ENCODE measurements around the gene PADI4. TPM values are rescaled to one million over a fixed set of nuclear protein-coding genes. Genes with fewer than 3 reads are reported as not detected.

Gene PADI4
- total and polyA plus RNA-seq, 4 experiments from 2014 or later: 0.08 to 0.14 TPM; not detected in 2

- Mint-ChIP-seq H3K4me3 (no peak overlapping the region), H3K9me3 (peaks cover 0 to 10% (median 0%) of the 10 kb centered on the region in 8 donors), H3K27me3 (peaks cover 15% of the 10 kb centered on the region in 2 donors), H3K4me1 (no peaks in the 10 kb centered on the region), H3K27ac (no peak overlapping the region), H3K36me3 (no peaks in the 10 kb centered on the region)
- DNase-seq: no peak
- Histone ChIP-seq H3K4me1 (ENCODE audit: insufficient read depth, low read length) (no peaks in the 10 kb centered on the region), H3K9me3 (ENCODE audit: control insufficient read depth in 1 of 2, low read length in 2 of 2) (no peaks in the 10 kb centered on the region), H3K36me3 (ENCODE audit: insufficient read depth, low read length) (no peaks in the 10 kb centered on the region), H3K27ac (ENCODE audit: low read depth, low read length) (no peak overlapping the region), H3K4me3 (ENCODE audit: low read length in 2 of 2) (no peak overlapping the region), H3K27me3 (ENCODE audit: insufficient read depth, low read length) (no peaks in the 10 kb centered on the region)
- ChIA-PET POLR2A (ENCODE audit: partially characterized antibody) (no interaction called here), CTCF (ENCODE audit: partially characterized antibody) (no interaction called here)
- intact Hi-C loops (cut with micrococcal nuclease): no loop called here
These were observed 11.9 kb upstream of the PADI4 start for GRCh38 chr1:17296086-17296485.

DNA sequence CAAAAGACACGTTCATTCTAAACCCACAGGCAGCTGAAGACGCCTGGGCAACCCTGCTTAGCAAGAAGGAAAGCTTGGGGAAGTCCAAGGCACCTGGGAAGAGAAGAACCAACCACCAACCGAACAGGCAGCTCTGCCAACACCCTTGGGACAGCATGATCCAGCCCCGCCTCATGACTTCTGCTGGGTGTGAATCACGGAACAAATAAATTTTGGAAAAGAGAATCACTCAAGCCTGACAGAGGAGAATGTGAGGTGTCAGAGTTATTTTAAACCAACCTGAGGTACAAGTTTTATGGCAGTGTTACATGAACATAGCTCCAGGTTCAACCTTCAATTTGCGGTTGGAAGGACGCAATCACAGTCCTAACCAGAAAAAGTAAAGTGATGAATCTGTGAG, 10.0 kb upstream of the PADI4 start:
- H3K27ac Mint-ChIP-seq: no peak overlapping the region
- Histone ChIP-seq H3K9me3 (ENCODE audit: control insufficient read depth in 1 of 2, low read length in 2 of 2) (peaks cover 0 to 7% of the 10 kb centered on the region in 2 donors), H3K27ac (ENCODE audit: low read depth, low read length) (no peak overlapping the region), H3K36me3 (ENCODE audit: insufficient read depth, low read length) (no peaks in the 10 kb centered on the region), H3K27me3 (ENCODE audit: insufficient read depth, low read length) (no peaks in the 10 kb centered on the region), H3K4me1 (ENCODE audit: insufficient read depth, low read length) (no peaks in the 10 kb centered on the region), H3K4me3 (ENCODE audit: low read length in 2 of 2) (no peak overlapping the region)
- no peak overlapping the region for H3K4me3 Mint-ChIP-seq
- H3K9me3 Mint-ChIP-seq: peaks cover 0 to 20% (median 12%) of the 10 kb centered on the region in 8 donors
- intact Hi-C loops (cut with micrococcal nuclease): no loop called here
- H3K27me3 Mint-ChIP-seq: peaks cover 14 to 17% of the 10 kb centered on the region in 2 donors
- H3K4me1 Mint-ChIP-seq: no peaks in the 10 kb centered on the region
- ChIA-PET POLR2A (ENCODE audit: partially characterized antibody) (no interaction called here), CTCF (ENCODE audit: partially characterized antibody) (no interaction called here)
- peaks cover 0 to 4% of the 10 kb centered on the region in 2 donors for H3K36me3 Mint-ChIP-seq
- DNase-seq: no peak

GRCh38 chr1:17301767-17302166, 6.2 kb upstream of the PADI4 start:
- no peak overlapping the region for H3K4me3 Mint-ChIP-seq
- POLR2A ChIA-PET (ENCODE audit: partially characterized antibody): no interaction called here
- CTCF ChIA-PET (ENCODE audit: partially characterized antibody): no interaction called here
- H3K9me3 Mint-ChIP-seq: peaks cover 0 to 22% (median 13%) of the 10 kb centered on the region in 8 donors
- DNase-seq: no peak
- H3K27me3 Mint-ChIP-seq: peaks cover 10 to 13% of the 10 kb centered on the region in 2 donors
- H3K4me1 Mint-ChIP-seq: no peaks in the 10 kb centered on the region
- intact Hi-C loops (cut with micrococcal nuclease): no loop called here
- H3K4me3 ChIP-seq (ENCODE audit: low read length in 2 of 2): no peak overlapping the region
- peaks cover 0 to 4% of the 10 kb centered on the region in 2 donors for H3K36me3 Mint-ChIP-seq
- H3K36me3 ChIP-seq (ENCODE audit: insufficient read depth, low read length): no peaks in the 10 kb centered on the region
- peaks cover 0 to 7% of the 10 kb centered on the region in 2 donors for H3K9me3 ChIP-seq (ENCODE audit: control insufficient read depth in 1 of 2, low read length in 2 of 2)
- no peak overlapping the region for H3K27ac Mint-ChIP-seq
- H3K27me3 ChIP-seq (ENCODE audit: insufficient read depth, low read length): no peaks in the 10 kb centered on the region
- H3K27ac ChIP-seq (ENCODE audit: low read depth, low read length): no peak overlapping the region
- no peaks in the 10 kb centered on the region for H3K4me1 ChIP-seq (ENCODE audit: insufficient read depth, low read length)

DNA sequence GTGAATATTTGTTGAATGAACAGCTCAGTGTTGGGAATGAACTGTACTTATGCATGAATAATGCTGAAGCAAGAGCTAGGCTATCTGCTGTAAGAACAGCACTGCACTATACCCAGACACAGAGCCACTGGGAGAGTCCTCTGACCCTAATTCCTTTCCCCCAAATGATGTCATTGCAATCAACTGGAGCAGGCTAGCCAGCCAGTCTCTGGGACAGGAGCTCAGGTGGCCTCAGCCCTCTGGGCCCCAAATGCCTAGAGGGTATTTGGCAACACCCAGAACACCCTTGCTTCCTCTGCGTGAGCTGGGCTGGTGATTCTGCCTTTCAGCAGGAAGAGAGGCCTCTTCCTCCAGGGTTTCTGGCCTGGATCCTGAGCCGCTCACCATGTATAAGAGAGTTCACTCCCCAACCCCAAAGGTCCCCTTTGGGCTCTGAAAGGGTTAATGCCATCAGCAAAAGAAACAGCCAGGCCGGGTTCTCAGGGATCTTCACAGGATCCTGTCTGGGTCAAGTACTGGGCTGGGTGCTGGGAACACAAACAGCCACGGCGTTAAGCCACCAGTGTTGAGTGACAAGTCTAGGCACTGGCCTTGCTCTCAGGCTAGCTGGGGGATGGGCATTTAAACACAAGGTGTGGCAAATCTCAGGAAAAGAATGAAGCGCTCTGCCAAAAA, 3.7 kb upstream of the PADI4 start:
- Mint-ChIP-seq H3K27ac (no peak overlapping the region), H3K36me3 (peaks cover 0 to 4% of the 10 kb centered on the region in 2 donors), H3K9me3 (peaks cover 0 to 19% (median 12%) of the 10 kb centered on the region in 8 donors), H3K4me3 (no peak overlapping the region), H3K27me3 (peaks cover 20 to 23% of the 10 kb centered on the region in 2 donors), H3K4me1 (no peaks in the 10 kb centered on the region)
- intact Hi-C loops (cut with micrococcal nuclease): no loop called here
- DNase-seq: no peak
- H3K4me3 ChIP-seq (ENCODE audit: low read length in 2 of 2): no peak overlapping the region
- POLR2A ChIA-PET (ENCODE audit: partially characterized antibody): no interaction called here
- CTCF ChIA-PET (ENCODE audit: partially characterized antibody): no interaction called here
- H3K9me3 ChIP-seq (ENCODE audit: control insufficient read depth in 1 of 2, low read length in 2 of 2): peaks cover 0 to 7% of the 10 kb centered on the region in 2 donors
- no peaks in the 10 kb centered on the region for H3K4me1 ChIP-seq (ENCODE audit: insufficient read depth, low read length)
- no peak overlapping the region for H3K27ac ChIP-seq (ENCODE audit: low read depth, low read length)
- H3K27me3 ChIP-seq (ENCODE audit: insufficient read depth, low read length): no peaks in the 10 kb centered on the region
- no peaks in the 10 kb centered on the region for H3K36me3 ChIP-seq (ENCODE audit: insufficient read depth, low read length)

GRCh38 chr1:17304826-17305175, 3.2 kb upstream of the PADI4 start:
- no peak overlapping the region for H3K4me3 ChIP-seq (ENCODE audit: low read length in 2 of 2)
- no peak overlapping the region for H3K27ac Mint-ChIP-seq
- no peaks in the 10 kb centered on the region for H3K4me1 Mint-ChIP-seq
- H3K27ac ChIP-seq (ENCODE audit: low read depth, low read length): no peak overlapping the region
- no peaks in the 10 kb centered on the region for H3K27me3 ChIP-seq (ENCODE audit: insufficient read depth, low read length)
- H3K27me3 Mint-ChIP-seq: peaks cover 20 to 24% of the 10 kb centered on the region in 2 donors
- H3K4me3 Mint-ChIP-seq: no peak overlapping the region
- ChIA-PET POLR2A (ENCODE audit: partially characterized antibody) (no interaction called here), CTCF (ENCODE audit: partially characterized antibody) (no interaction called here)
- no peak for DNase-seq
- intact Hi-C loops (cut with micrococcal nuclease): no loop called here
- H3K4me1 ChIP-seq (ENCODE audit: insufficient read depth, low read length): no peaks in the 10 kb centered on the region
- H3K9me3 Mint-ChIP-seq: peaks cover 0 to 17% (median 11%) of the 10 kb centered on the region in 8 donors
- no peaks in the 10 kb centered on the region for H3K36me3 ChIP-seq (ENCODE audit: insufficient read depth, low read length)
- peaks cover 0 to 7% of the 10 kb centered on the region in 2 donors for H3K9me3 ChIP-seq (ENCODE audit: control insufficient read depth in 1 of 2, low read length in 2 of 2)
- H3K36me3 Mint-ChIP-seq: peaks cover 0 to 4% of the 10 kb centered on the region in 2 donors

GRCh38 chr1:17305576-17306095, 2.4 kb upstream of the PADI4 start:
- Mint-ChIP-seq H3K27ac (no peak overlapping the region), H3K9me3 (peaks cover 0 to 16% (median 11%) of the 10 kb centered on the region in 8 donors), H3K27me3 (peaks cover 26 to 30% of the 10 kb centered on the region in 2 donors), H3K4me3 (no peak overlapping the region), H3K4me1 (peaks cover 0 to 2% (median 0%) of the 10 kb centered on the region in 4 donors), H3K36me3 (peaks cover 0 to 4% of the 10 kb centered on the region in 2 donors)
- H3K9me3 ChIP-seq (ENCODE audit: control insufficient read depth in 1 of 2, low read length in 2 of 2): peaks cover 0 to 7% of the 10 kb centered on the region in 2 donors
- no peaks in the 10 kb centered on the region for H3K36me3 ChIP-seq (ENCODE audit: insufficient read depth, low read length)
- ChIA-PET CTCF (ENCODE audit: partially characterized antibody) (no interaction called here), POLR2A (ENCODE audit: partially characterized antibody) (no interaction called here)
- no peaks in the 10 kb centered on the region for H3K27me3 ChIP-seq (ENCODE audit: insufficient read depth, low read length)
- no peak overlapping the region for H3K4me3 ChIP-seq (ENCODE audit: low read length in 2 of 2)
- intact Hi-C loops (cut with micrococcal nuclease): no loop called here
- no peaks in the 10 kb centered on the region for H3K4me1 ChIP-seq (ENCODE audit: insufficient read depth, low read length)
- DNase-seq: no peak
- no peak overlapping the region for H3K27ac ChIP-seq (ENCODE audit: low read depth, low read length)

GRCh38 chr1:17306407-17306806, 1.6 kb upstream of the PADI4 start:
- H3K27me3 Mint-ChIP-seq: peaks cover 26 to 30% of the 10 kb centered on the region in 2 donors
- ChIA-PET POLR2A (ENCODE audit: partially characterized antibody) (no interaction called here), CTCF (ENCODE audit: partially characterized antibody) (no interaction called here)
- Histone ChIP-seq H3K4me3 (ENCODE audit: low read length in 2 of 2) (no peak overlapping the region), H3K27ac (ENCODE audit: low read depth, low read length) (no peak overlapping the region), H3K9me3 (ENCODE audit: control insufficient read depth in 1 of 2, low read length in 2 of 2) (peaks cover 0 to 7% of the 10 kb centered on the region in 2 donors), H3K36me3 (ENCODE audit: insufficient read depth, low read length) (no peaks in the 10 kb centered on the region), H3K27me3 (ENCODE audit: insufficient read depth, low read length) (no peaks in the 10 kb centered on the region), H3K4me1 (ENCODE audit: insufficient read depth, low read length) (no peaks in the 10 kb centered on the region)
- no peak overlapping the region for H3K27ac Mint-ChIP-seq
- DNase-seq: no peak
- H3K4me1 Mint-ChIP-seq: peaks cover 0 to 2% (median 0%) of the 10 kb centered on the region in 4 donors
- peaks cover 0 to 4% of the 10 kb centered on the region in 2 donors for H3K36me3 Mint-ChIP-seq
- H3K9me3 Mint-ChIP-seq: peaks cover 0 to 16% (median 10%) of the 10 kb centered on the region in 8 donors
- intact Hi-C loops (cut with micrococcal nuclease): no loop called here
- H3K4me3 Mint-ChIP-seq: no peak overlapping the region
